ENCODE results near the gene NT5C1B.
"Not testable (repeated sequence)": the region's sequence is repeated elsewhere in the genome, so short reads cannot be mapped to it uniquely, and the experiment has no call there.

The NT5C1B gene

GRCh38 chr2:18589354-18589753 is at the start of gene NT5C1B:
Gene NT5C1B (minus strand): TSS chr2:18589569. CDS start chr2:18589468, 101 bp downstream.
- no peak within 1 kb of the TSS for H3K4me3 ChIP-seq (ENCODE audit: low read length)
- H3K27me3 ChIP-seq (ENCODE audit: insufficient read depth, low read length): no peaks in the 10 kb centered on the region
- no peaks in the 10 kb centered on the region for H3K4me1 ChIP-seq (ENCODE audit: insufficient read depth, low read length)
- no peak within 1 kb of the TSS for H2AFZ ChIP-seq (ENCODE audit: low read depth, low read length)
- no peaks in the 10 kb centered on the region for H3K9me3 ChIP-seq (ENCODE audit: low read length)
- H3K36me3 ChIP-seq (ENCODE audit: insufficient read depth, low read length): no peaks in the 10 kb centered on the region

DNA sequence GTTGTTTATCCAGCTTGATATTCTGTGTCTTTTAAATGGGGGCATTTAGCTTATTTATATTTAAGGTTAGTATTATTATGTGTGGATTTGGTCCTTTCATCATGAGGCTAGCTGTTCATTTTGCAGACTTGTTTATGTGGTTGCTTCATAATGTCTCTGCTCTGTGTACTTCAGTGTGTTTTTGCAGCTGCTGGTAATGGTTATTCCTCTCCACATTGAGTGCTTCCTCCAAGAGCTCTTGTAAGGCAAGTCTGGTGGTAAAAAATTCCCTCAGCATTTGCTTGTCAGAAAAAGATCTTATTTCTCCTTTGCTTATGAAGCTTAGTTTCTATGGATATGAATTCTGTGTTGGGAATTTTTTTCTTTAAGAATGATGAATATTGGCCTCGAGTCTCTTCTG is 47.8 kb upstream of the NT5C1B start:
- no peaks in the 10 kb centered on the region for H3K27me3 ChIP-seq (ENCODE audit: insufficient read depth, low read length)
- H3K36me3 ChIP-seq (ENCODE audit: insufficient read depth, low read length): no peaks in the 10 kb centered on the region
- H2AFZ ChIP-seq (ENCODE audit: low read depth, low read length): no peak overlapping the region
- no peak overlapping the region for H3K4me3 ChIP-seq (ENCODE audit: low read length)
- no peaks in the 10 kb centered on the region for H3K4me1 ChIP-seq (ENCODE audit: insufficient read depth, low read length)
- no peaks in the 10 kb centered on the region for H3K9me3 ChIP-seq (ENCODE audit: low read length)

- H3K27me3 ChIP-seq (ENCODE audit: insufficient read depth, low read length); H3K4me1 ChIP-seq (ENCODE audit: insufficient read depth, low read length); H3K4me3 ChIP-seq (ENCODE audit: low read length); H3K9me3 ChIP-seq (ENCODE audit: low read length); H2AFZ ChIP-seq (ENCODE audit: low read depth, low read length); H3K36me3 ChIP-seq (ENCODE audit: insufficient read depth, low read length): not testable (repeated sequence)
These were observed 43.3 kb upstream of the NT5C1B start for GRCh38 chr2:18632699-18633098.

DNA sequence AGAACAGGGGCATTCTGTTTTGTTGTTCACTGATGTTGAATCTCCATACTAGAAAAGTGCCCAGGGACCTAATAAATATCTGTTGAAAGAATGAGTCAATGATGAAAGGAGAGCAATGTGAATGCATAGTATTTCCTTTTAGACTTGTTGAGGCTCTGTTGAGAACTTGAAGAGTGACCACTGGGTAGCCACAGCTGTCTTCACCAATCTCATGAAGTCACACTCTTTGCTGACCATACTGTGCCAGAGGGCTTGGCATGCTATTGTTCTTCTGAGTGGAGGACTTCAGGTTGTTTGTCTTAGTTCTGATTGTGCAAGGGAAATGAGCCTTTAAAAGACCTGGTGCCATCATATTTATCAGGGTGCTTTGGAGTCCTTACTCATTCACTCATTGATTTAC is 41.6 kb upstream of the NT5C1B start:
- Histone ChIP-seq H3K4me3 (ENCODE audit: low read length) (no peak overlapping the region), H2AFZ (ENCODE audit: low read depth, low read length) (no peak overlapping the region), H3K4me1 (ENCODE audit: insufficient read depth, low read length) (no peaks in the 10 kb centered on the region), H3K9me3 (ENCODE audit: low read length) (no peaks in the 10 kb centered on the region), H3K36me3 (ENCODE audit: insufficient read depth, low read length) (no peaks in the 10 kb centered on the region), H3K27me3 (ENCODE audit: insufficient read depth, low read length) (no peaks in the 10 kb centered on the region)

- H3K4me3 ChIP-seq (ENCODE audit: low read length): no peak overlapping the region
- no peaks in the 10 kb centered on the region for H3K36me3 ChIP-seq (ENCODE audit: insufficient read depth, low read length)
- no peaks in the 10 kb centered on the region for H3K9me3 ChIP-seq (ENCODE audit: low read length)
- no peak overlapping the region for H2AFZ ChIP-seq (ENCODE audit: low read depth, low read length)
- no peaks in the 10 kb centered on the region for H3K4me1 ChIP-seq (ENCODE audit: insufficient read depth, low read length)
- H3K27me3 ChIP-seq (ENCODE audit: insufficient read depth, low read length): no peaks in the 10 kb centered on the region
These were observed 41.2 kb upstream of the NT5C1B start for GRCh38 chr2:18630541-18630940.

GRCh38 chr2:18630101-18630500 is 40.7 kb upstream of the NT5C1B start:
- Histone ChIP-seq H3K9me3 (ENCODE audit: low read length) (no peaks in the 10 kb centered on the region), H3K4me1 (ENCODE audit: insufficient read depth, low read length) (no peaks in the 10 kb centered on the region), H3K36me3 (ENCODE audit: insufficient read depth, low read length) (no peaks in the 10 kb centered on the region), H3K4me3 (ENCODE audit: low read length) (no peak overlapping the region), H3K27me3 (ENCODE audit: insufficient read depth, low read length) (no peaks in the 10 kb centered on the region), H2AFZ (ENCODE audit: low read depth, low read length) (no peak overlapping the region)

- Histone ChIP-seq H3K9me3 (ENCODE audit: low read length) (no peaks in the 10 kb centered on the region), H3K4me1 (ENCODE audit: insufficient read depth, low read length) (no peaks in the 10 kb centered on the region), H2AFZ (ENCODE audit: low read depth, low read length) (no peak overlapping the region), H3K27me3 (ENCODE audit: insufficient read depth, low read length) (no peaks in the 10 kb centered on the region), H3K4me3 (ENCODE audit: low read length) (no peak overlapping the region), H3K36me3 (ENCODE audit: insufficient read depth, low read length) (no peaks in the 10 kb centered on the region)
These were observed 37.7 kb upstream of the NT5C1B start for GRCh38 chr2:18626958-18627650.

- Histone ChIP-seq H2AFZ (ENCODE audit: low read depth, low read length) (no peak overlapping the region), H3K4me1 (ENCODE audit: insufficient read depth, low read length) (no peaks in the 10 kb centered on the region), H3K9me3 (ENCODE audit: low read length) (no peaks in the 10 kb centered on the region), H3K4me3 (ENCODE audit: low read length) (no peak overlapping the region), H3K27me3 (ENCODE audit: insufficient read depth, low read length) (no peaks in the 10 kb centered on the region), H3K36me3 (ENCODE audit: insufficient read depth, low read length) (no peaks in the 10 kb centered on the region)
These were observed 36.9 kb upstream of the NT5C1B start for GRCh38 chr2:18626256-18626668.

GRCh38 chr2:18625563-18625962 is 36.2 kb upstream of the NT5C1B start:
- H3K4me3 ChIP-seq (ENCODE audit: low read length): no peak overlapping the region
- no peaks in the 10 kb centered on the region for H3K36me3 ChIP-seq (ENCODE audit: insufficient read depth, low read length)
- no peaks in the 10 kb centered on the region for H3K27me3 ChIP-seq (ENCODE audit: insufficient read depth, low read length)
- no peak overlapping the region for H2AFZ ChIP-seq (ENCODE audit: low read depth, low read length)
- H3K4me1 ChIP-seq (ENCODE audit: insufficient read depth, low read length): no peaks in the 10 kb centered on the region
- no peaks in the 10 kb centered on the region for H3K9me3 ChIP-seq (ENCODE audit: low read length)

DNA sequence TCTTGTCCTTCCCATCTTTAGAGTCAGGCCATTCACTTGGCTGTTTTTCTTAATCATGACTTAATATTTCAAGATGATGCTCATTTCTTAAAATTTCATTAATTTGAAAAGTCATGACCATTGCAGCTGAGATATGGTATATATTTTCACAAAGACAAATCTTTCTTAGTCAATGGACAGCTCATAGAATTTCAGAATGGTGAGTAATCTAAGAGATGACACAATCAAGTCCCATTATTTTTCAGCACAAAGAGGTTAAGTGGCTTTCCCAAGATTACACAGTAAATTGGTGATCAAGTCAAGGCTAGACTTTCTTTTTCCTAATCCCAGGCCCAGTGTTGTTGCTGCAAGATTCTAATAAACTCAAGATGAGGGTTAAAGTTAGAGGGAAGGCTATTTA is 34.4 kb upstream of the NT5C1B start:
- H2AFZ ChIP-seq (ENCODE audit: low read depth, low read length): no peak overlapping the region
- no peaks in the 10 kb centered on the region for H3K36me3 ChIP-seq (ENCODE audit: insufficient read depth, low read length)
- no peaks in the 10 kb centered on the region for H3K4me1 ChIP-seq (ENCODE audit: insufficient read depth, low read length)
- H3K9me3 ChIP-seq (ENCODE audit: low read length): no peaks in the 10 kb centered on the region
- no peak overlapping the region for H3K4me3 ChIP-seq (ENCODE audit: low read length)
- no peaks in the 10 kb centered on the region for H3K27me3 ChIP-seq (ENCODE audit: insufficient read depth, low read length)

- Histone ChIP-seq H2AFZ (ENCODE audit: low read depth, low read length) (no peak overlapping the region), H3K27me3 (ENCODE audit: insufficient read depth, low read length) (no peaks in the 10 kb centered on the region), H3K9me3 (ENCODE audit: low read length) (no peaks in the 10 kb centered on the region), H3K36me3 (ENCODE audit: insufficient read depth, low read length) (no peaks in the 10 kb centered on the region), H3K4me1 (ENCODE audit: insufficient read depth, low read length) (no peaks in the 10 kb centered on the region), H3K4me3 (ENCODE audit: low read length) (no peak overlapping the region)
These were observed 31.7 kb upstream of the NT5C1B start for GRCh38 chr2:18620867-18621632.

DNA sequence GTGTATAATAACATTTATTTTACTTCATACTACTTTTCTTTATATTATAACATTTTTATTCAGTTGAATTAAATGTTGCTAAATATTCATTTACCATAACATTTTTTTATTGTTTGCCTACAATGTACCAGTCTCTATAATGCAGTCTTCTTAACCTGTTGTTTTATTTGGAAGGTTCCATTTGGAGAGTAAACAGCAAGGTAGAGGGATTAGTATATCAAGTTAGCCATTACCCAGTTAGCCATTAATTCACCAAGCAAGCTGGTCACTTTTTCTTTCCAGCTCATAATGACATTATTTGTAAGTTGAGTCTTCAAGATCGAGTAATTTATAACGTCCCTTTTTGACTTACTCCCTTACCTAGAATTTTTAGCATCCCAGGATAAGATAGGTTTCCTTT is 29.7 kb upstream of the NT5C1B start:
- no peaks in the 10 kb centered on the region for H3K9me3 ChIP-seq (ENCODE audit: low read length)
- no peaks in the 10 kb centered on the region for H3K27me3 ChIP-seq (ENCODE audit: insufficient read depth, low read length)
- no peaks in the 10 kb centered on the region for H3K36me3 ChIP-seq (ENCODE audit: insufficient read depth, low read length)
- no peak overlapping the region for H2AFZ ChIP-seq (ENCODE audit: low read depth, low read length)
- no peak overlapping the region for H3K4me3 ChIP-seq (ENCODE audit: low read length)
- H3K4me1 ChIP-seq (ENCODE audit: insufficient read depth, low read length): no peaks in the 10 kb centered on the region

DNA sequence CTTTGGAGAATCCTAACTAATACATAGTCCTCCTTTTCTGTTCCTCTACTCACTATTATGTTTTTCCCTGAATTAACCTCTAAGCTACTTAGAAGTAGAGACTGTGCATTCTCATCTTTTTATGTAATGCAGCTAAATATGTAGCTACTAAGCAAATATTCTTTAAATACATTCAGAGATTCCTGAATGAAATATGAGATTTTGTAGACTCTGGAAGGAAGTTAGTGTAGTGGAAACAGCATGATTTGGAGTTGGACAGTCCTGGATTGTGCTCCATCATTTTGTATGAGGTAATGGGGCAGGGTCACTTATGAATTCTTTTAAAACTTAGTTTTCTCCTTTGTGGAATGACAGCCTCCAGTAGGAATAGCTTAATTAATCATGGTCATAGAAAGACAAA is 24.7 kb upstream of the NT5C1B start:
- Histone ChIP-seq H2AFZ (ENCODE audit: low read depth, low read length) (no peak overlapping the region), H3K4me1 (ENCODE audit: insufficient read depth, low read length) (no peaks in the 10 kb centered on the region), H3K36me3 (ENCODE audit: insufficient read depth, low read length) (no peaks in the 10 kb centered on the region), H3K4me3 (ENCODE audit: low read length) (no peak overlapping the region), H3K9me3 (ENCODE audit: low read length) (no peaks in the 10 kb centered on the region), H3K27me3 (ENCODE audit: insufficient read depth, low read length) (no peaks in the 10 kb centered on the region)
